MM.1S (cell line): ENCODE measurements around the gene GPRIN1.

ENCODE experiments used
- EZH2 ChIP-seq: fragments of 300-600 bp; sonication (generic); optimal IDR thresholded peaks from 2 replicates; pipeline ENCODE3; 2017; ENCODE audit warnings: low read depth, mild to moderate bottlenecking, antibody characterized with exemption, low read length, mixed read lengths
- EZH2phosphoT487 ChIP-seq: fragments of 300-600 bp; sonication (generic); IDR thresholded peaks from 2 replicates; pipeline ENCODE4 v1.6.1; 2018; ENCODE audit warnings: antibody characterized with exemption, low read length
- TF ChIP-seq, protein P1 (sequence below): fragments of 300-600 bp; sonication (generic); IDR thresholded peaks from 2 replicates; pipeline ENCODE4 v1.5.1; 2016; ENCODE audit warnings: antibody characterized with exemption, low read length, mixed read lengths

DNA sequence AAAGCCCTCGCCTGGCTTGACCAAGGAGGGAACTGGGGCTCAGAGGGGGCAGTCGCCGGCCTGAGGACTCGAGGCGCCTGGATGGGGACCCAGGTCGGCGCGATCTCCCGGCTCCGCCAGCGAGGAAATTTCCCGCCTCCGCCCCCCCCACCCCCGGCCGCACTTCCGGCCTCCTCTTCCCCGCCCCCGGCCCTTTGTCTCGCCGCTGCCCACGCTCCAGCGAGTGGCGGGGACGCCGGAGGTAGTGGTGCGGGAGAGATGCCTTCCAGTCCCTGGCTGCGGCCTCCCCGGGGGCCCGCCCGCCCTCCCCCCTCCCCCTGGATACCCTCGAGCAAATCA lies 448 bp upstream of the GPRIN1 start:
- TF ChIP-seq, protein P1, sequence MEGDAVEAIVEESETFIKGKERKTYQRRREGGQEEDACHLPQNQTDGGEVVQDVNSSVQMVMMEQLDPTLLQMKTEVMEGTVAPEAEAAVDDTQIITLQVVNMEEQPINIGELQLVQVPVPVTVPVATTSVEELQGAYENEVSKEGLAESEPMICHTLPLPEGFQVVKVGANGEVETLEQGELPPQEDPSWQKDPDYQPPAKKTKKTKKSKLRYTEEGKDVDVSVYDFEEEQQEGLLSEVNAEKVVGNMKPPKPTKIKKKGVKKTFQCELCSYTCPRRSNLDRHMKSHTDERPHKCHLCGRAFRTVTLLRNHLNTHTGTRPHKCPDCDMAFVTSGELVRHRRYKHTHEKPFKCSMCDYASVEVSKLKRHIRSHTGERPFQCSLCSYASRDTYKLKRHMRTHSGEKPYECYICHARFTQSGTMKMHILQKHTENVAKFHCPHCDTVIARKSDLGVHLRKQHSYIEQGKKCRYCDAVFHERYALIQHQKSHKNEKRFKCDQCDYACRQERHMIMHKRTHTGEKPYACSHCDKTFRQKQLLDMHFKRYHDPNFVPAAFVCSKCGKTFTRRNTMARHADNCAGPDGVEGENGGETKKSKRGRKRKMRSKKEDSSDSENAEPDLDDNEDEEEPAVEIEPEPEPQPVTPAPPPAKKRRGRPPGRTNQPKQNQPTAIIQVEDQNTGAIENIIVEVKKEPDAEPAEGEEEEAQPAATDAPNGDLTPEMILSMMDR, result no peak
- no peak for TF ChIP-seq EZH2phosphoT487
- TF ChIP-seq EZH2, result no peak
